BLaER1 treated with 17β-estradiol and CSF1 and Interleukin-3, amounts not matched to agents 10 nM and 100 nM (cell line): ENCODE measurements around the gene CRB2.

Experiments
- H3K27ac ChIP-seq, 11 experiments: shearing (Covaris generic); formaldehyde crosslinking; 2 replicates each; pipeline ENCODE4 v1.8.1; 2022
- H3K27me3 ChIP-seq, 11 experiments: shearing (Covaris generic); formaldehyde crosslinking; 2 replicates each; pipeline ENCODE4 v1.8.1; 2022
- H3K36me3 ChIP-seq, 11 experiments: shearing (Covaris generic); formaldehyde crosslinking; 2 replicates each; pipeline ENCODE4 v1.8.1; 2022
- H3K4me1 ChIP-seq, 10 experiments: shearing (Covaris generic); formaldehyde crosslinking; 2 replicates each; pipeline ENCODE4 v1.8.1; 2022
- H3K4me2 ChIP-seq, 11 experiments: shearing (Covaris generic); formaldehyde crosslinking; 2 replicates each; pipeline ENCODE4 v1.8.1; 2022
- H3K4me3 ChIP-seq, 10 experiments: shearing (Covaris generic); formaldehyde crosslinking; 2 replicates each; pipeline ENCODE4 v1.8.1; 2022
- H3K9ac ChIP-seq, 11 experiments: shearing (Covaris generic); formaldehyde crosslinking; 2 replicates each; pipeline ENCODE4 v1.8.1; 2022
- H3K9me3 ChIP-seq, 11 experiments: shearing (Covaris generic); formaldehyde crosslinking; replicated peaks in 1 of 11; 2 replicates each; pipeline ENCODE4 v1.8.1; 2022
- H4K20me1 ChIP-seq, 11 experiments: shearing (Covaris generic); formaldehyde crosslinking; 2 replicates each; pipeline ENCODE4 v1.8.1; 2022
- Cebpa-rat ChIP-seq, 11 experiments: shearing (Covaris generic); IDR thresholded peaks; 2 replicates each; pipeline ENCODE4 v1.8.1; 2022

CRB2 gene

DNA sequence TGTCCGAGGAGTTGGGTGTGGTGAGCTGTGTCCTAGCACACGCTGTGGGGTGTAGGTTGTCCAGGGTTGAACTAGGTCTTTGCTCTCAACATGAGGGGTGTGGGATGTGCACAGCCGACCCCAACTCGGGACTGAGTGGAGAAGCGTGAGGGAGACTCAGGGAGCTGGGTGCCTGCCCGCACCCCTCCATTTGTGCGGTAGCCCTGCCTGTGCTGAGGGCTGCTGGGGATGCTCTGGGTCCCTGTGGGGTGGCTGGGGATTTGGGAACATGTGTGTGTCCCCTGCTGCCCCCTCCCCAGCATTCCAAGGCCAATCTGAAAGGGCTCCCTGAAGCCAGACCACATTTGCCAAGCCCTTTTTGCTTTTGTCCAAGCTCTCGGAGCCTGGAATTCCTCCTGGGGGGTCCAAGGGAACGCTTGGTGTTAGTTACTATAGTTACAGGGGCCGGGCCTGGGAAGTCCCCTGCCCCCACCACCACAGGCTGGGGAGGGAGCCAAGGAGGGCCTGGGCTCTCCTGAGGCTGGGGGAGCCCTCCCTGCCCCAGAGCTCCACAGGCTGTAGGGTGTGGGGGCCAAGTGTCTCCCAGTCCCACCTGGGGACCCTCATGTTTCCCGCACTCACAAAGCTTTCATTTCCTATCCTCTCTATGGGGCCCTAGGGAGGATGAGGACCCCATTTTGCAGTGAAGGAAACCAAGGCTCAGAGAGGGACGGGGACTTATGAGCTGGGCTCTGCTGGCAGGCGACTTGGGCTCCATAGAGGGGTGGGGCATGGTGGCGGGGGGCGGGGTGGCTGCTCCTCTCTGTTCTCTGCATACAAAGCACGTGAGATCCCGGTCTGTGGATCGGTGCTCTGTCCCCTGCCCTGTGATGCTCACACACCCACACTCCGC lies 1.1 kb downstream of the CRB2 start:
- Histone ChIP-seq H3K27me3 (no peaks in the 10 kb centered on the region), H3K4me2 (0 out of 22 replicates have a peak overlapping the region, but pooled peaks of 1 of the 11 experiments have one; percentile 12), H3K9ac (peak overlapping the region in 1 of 11 experiments; percentile 4; a peak in 1 of 22 replicates), H3K9me3 (no peaks in the 10 kb centered on the region), H3K27ac (no peak overlapping the region), H3K4me1 (peaks cover 22 to 55% (median 43%) of the 10 kb centered on the region in 10 experiments), H3K4me3 (no peak overlapping the region), H4K20me1 (peaks cover 0 to 11% (median 0%) of the 10 kb centered on the region in 11 experiments; a peak in 2 of 22 replicates), H3K36me3 (no peaks in the 10 kb centered on the region)
- TF ChIP-seq Cebpa-rat (IDR thresholded peaks at IDR 0.05) = no peak

- Histone ChIP-seq H3K4me3 (no peak overlapping the region), H3K27ac (no peak overlapping the region), H3K4me1 (peaks cover 22 to 55% (median 43%) of the 10 kb centered on the region in 10 experiments), H3K4me2 (peak overlapping the region in 5 of 11 experiments; percentile 62 to 74 (median 72); a peak in 6 of 22 replicates), H4K20me1 (peaks cover 0 to 17% (median 0%) of the 10 kb centered on the region in 11 experiments; a peak in 2 of 22 replicates), H3K9me3 (no peaks in the 10 kb centered on the region), H3K36me3 (no peaks in the 10 kb centered on the region), H3K9ac (no peak overlapping the region), H3K27me3 (no peaks in the 10 kb centered on the region)
- TF ChIP-seq Cebpa-rat (IDR thresholded peaks at IDR 0.05) = no peak
Observed at GRCh38 chr9:123357743-123358059, 1.7 kb downstream of the CRB2 start.

DNA sequence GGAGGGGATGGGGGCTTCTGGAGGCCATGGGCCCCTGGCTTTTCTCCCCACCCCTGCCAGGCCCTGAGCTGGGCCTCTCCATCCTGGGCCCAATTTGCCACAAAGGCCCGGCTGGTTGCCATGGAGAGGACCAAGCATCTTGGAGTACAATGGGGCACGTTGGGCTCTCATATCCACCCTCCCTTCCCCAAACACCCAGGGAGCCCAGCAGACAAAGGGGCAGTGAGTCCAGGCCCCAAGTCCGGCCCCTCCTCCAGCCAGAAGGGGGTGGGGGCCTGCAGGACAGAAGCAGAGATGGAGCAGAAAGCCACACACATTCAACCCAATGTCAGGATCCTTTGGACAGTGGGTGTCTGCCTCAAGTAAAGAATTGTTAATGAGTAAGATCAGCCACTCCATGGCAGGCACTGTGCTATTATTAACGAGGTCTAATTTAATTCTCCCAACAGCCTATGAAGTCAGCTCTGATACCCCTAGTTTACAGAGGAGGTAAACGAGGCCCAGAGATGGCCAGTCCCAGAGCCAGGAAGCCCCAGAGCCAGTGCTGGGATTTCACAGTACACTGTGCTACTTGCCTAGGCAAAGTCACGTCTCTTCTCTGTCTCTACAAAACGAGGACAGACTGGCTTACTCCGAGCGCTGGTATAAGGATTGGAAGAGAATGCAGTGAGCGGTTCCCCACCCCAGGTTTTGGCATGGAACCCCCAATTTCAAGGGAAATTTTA lies 2.3 kb downstream of the CRB2 start:
- Histone ChIP-seq H3K4me1 (peaks cover 22 to 55% (median 43%) of the 10 kb centered on the region in 10 experiments), H3K36me3 (no peaks in the 10 kb centered on the region), H3K9me3 (no peaks in the 10 kb centered on the region), H3K4me2 (peak overlapping the region; percentile 1 to 74 (median 63); a peak in 20 of 22 replicates), H3K9ac (0 out of 22 replicates have a peak overlapping the region, but pooled peaks of 1 of the 11 experiments have one; percentile 13), H4K20me1 (peaks cover 0 to 23% (median 0%) of the 10 kb centered on the region in 11 experiments; a peak in 2 of 22 replicates), H3K4me3 (no peak overlapping the region), H3K27ac (no peak overlapping the region), H3K27me3 (no peaks in the 10 kb centered on the region)
- no peak for TF ChIP-seq Cebpa-rat (IDR thresholded peaks at IDR 0.05)

- H3K9me3 ChIP-seq = no peaks in the 10 kb centered on the region
- peaks cover 0 to 23% (median 0%) of the 10 kb centered on the region in 11 experiments; a peak in 2 of 22 replicates for H4K20me1 ChIP-seq
- H3K36me3 ChIP-seq = no peaks in the 10 kb centered on the region
- peak overlapping the region in 2 of 11 experiments; percentile 18 to 20; a peak in 2 of 22 replicates for H3K9ac ChIP-seq
- H3K27me3 ChIP-seq = no peaks in the 10 kb centered on the region
- H3K4me2 ChIP-seq = peak overlapping the region; percentile 1 to 74 (median 63); a peak in 20 of 22 replicates
- no peak overlapping the region for H3K27ac ChIP-seq
- TF ChIP-seq Cebpa-rat (IDR thresholded peaks at IDR 0.05) = no peak
- no peak overlapping the region for H3K4me3 ChIP-seq
- peaks cover 22 to 49% (median 40%) of the 10 kb centered on the region in 10 experiments for H3K4me1 ChIP-seq
Observed at GRCh38 chr9:123359106-123359505, 3.1 kb downstream of the CRB2 start.

DNA sequence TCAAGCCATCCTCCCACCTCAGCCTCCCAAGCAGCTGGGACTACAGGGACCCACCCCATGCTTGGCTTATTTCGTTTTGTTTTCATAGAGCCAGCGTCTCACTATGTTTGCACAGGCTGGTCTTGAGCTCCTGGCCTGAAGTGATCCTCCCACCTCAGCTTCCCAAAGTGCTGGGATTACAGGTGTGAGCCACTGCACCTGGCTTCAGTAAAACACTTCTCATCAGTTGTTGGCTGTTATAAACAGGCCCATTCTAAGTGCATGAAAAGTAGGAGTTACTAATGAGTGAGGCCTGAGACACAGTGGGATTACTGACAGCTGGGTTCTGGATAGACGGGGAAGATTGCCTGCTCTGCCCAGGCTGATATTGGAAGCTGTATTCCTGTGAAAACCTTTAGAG lies 3.5 kb downstream of the CRB2 start:
- peaks cover 0 to 23% (median 0%) of the 10 kb centered on the region in 11 experiments; a peak in 2 of 22 replicates for H4K20me1 ChIP-seq
- peak overlapping the region in 2 of 11 experiments; percentile 18 to 20; a peak in 4 of 22 replicates for H3K9ac ChIP-seq
- H3K4me1 ChIP-seq = peaks cover 22 to 45% (median 37%) of the 10 kb centered on the region in 10 experiments
- TF ChIP-seq Cebpa-rat (IDR thresholded peaks at IDR 0.05) = no peak
- H3K9me3 ChIP-seq = no peaks in the 10 kb centered on the region
- peak overlapping the region; percentile 40 to 74 (median 63); a peak in 21 of 22 replicates for H3K4me2 ChIP-seq
- no peaks in the 10 kb centered on the region for H3K36me3 ChIP-seq
- no peaks in the 10 kb centered on the region for H3K27me3 ChIP-seq
- H3K4me3 ChIP-seq = no peak overlapping the region
- H3K27ac ChIP-seq = no peak overlapping the region

GRCh38 chr9:123360161-123361085 lies 4.4 kb downstream of the CRB2 start:
- no peaks in the 10 kb centered on the region for H3K27me3 ChIP-seq
- H3K4me1 ChIP-seq = peaks cover 22 to 42% (median 36%) of the 10 kb centered on the region in 10 experiments
- peak overlapping the region; percentile 40 to 74 (median 63) for H3K4me2 ChIP-seq
- H3K9me3 ChIP-seq = no peaks in the 10 kb centered on the region
- no peak for TF ChIP-seq Cebpa-rat (IDR thresholded peaks at IDR 0.05)
- H4K20me1 ChIP-seq = peaks cover 0 to 23% (median 0%) of the 10 kb centered on the region in 11 experiments; a peak in 2 of 22 replicates
- no peak overlapping the region for H3K27ac ChIP-seq
- no peak overlapping the region for H3K4me3 ChIP-seq
- no peaks in the 10 kb centered on the region for H3K36me3 ChIP-seq
- H3K9ac ChIP-seq = peak overlapping the region in 2 of 11 experiments; percentile 4 to 18; a peak in 1 of 22 replicates

DNA sequence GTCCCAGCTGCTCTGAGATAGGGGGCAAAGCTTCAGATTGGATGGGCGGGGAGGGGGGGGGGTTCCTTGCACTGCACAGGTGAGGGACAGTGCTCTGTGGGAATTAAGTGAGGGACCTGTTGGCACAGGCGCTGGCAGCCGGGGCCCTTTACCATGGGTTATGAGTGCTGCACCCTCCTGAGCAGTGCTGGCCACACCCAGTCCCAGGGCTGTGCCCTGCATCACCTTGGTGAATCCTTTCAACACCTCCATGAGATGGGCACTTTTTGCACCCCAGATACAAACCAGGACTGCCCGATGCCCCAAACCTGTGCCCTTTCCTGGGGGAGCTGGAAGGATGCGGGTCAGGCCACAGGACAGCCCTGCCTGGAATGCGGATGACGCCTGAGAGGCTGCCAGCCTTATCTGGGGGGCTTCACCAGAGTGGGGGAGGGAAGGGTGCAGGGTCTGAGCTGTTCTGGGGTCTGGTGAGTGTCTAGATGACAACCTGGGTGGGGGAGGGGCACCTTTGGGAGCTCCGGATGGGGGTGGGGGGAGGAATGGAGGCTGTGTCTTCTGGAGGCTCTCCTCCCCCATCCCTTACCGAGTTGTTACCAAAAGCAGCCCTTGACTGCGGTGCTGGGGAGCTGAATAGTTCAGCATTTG lies 5.2 kb downstream of the CRB2 start:
- H3K27me3 ChIP-seq = no peaks in the 10 kb centered on the region
- peaks cover 0 to 23% (median 0%) of the 10 kb centered on the region in 11 experiments; a peak in 2 of 22 replicates for H4K20me1 ChIP-seq
- H3K4me2 ChIP-seq = 0 out of 22 replicates have a peak overlapping the region, but pooled peaks of 1 of the 11 experiments have one; percentile 63
- H3K4me1 ChIP-seq = peaks cover 22 to 42% (median 36%) of the 10 kb centered on the region in 10 experiments
- H3K9ac ChIP-seq = no peak overlapping the region
- TF ChIP-seq Cebpa-rat (IDR thresholded peaks at IDR 0.05) = no peak
- no peak overlapping the region for H3K27ac ChIP-seq
- no peaks in the 10 kb centered on the region for H3K9me3 ChIP-seq
- no peaks in the 10 kb centered on the region for H3K36me3 ChIP-seq
- no peak overlapping the region for H3K4me3 ChIP-seq
